Stomach (tissue), 4 donors: ENCODE results near the gene USP21.

Source experiments
- CTCF ChIP-seq, 7 experiments: fragments of 450-650 bp in 4 of 7; fragments of 200-600 bp in 3 of 7; sonication (generic) in 3 of 7; IDR thresholded peaks; one replicate each; pipeline ENCODE4 v1.5.1; 2016 to 2019; ENCODE audit warnings: antibody characterized with exemption in 7 of 7, control low read depth in 2 of 7, mild to moderate bottlenecking in 1 of 7
- EP300 ChIP-seq: sonication (generic); formaldehyde crosslinking; IDR thresholded peaks from one replicate; pipeline ENCODE4 v1.6.1; 2017; ENCODE audit warnings: antibody characterized with exemption
- POLR2A ChIP-seq, 4 donors: fragments of 450-650 bp; IDR thresholded peaks; one replicate each; pipeline ENCODE4 v1.6.1; 2016; ENCODE audit warnings: antibody characterized with exemption in 4 of 4, control low read depth in 2 of 4, mild to moderate bottlenecking in 1 of 4, moderate library complexity in 1 of 4
- POLR2AphosphoS5 ChIP-seq, 3 donors: sonication (generic); formaldehyde crosslinking; IDR thresholded peaks; one replicate each; pipeline ENCODE4 v1.6.1; 2016; ENCODE audit warnings: antibody characterized with exemption in 3 of 3

GRCh38 chr1:161138431-161138830 is 20.9 kb upstream of the USP21 start:
- TF ChIP-seq CTCF (IDR thresholded peaks at IDR 0.05) (no peak), POLR2A (IDR thresholded peaks at IDR 0.05) (no peak), EP300 (no peak), POLR2AphosphoS5 (IDR thresholded peaks at IDR 0.05) (no peak)
